Measurements from ENCODE around the gene HACD2. TPM values are rescaled to one million over a fixed set of nuclear protein-coding genes. Genes with fewer than 3 reads are reported as not detected.

Gene HACD2
- polyA plus RNA-seq, 3 donors = 12.9 to 17.1 (median 15.1) TPM

- Histone ChIP-seq H3K4me2 (replicated peaks; ENCODE audit: extremely low read depth, low read length, poor library complexity, severe bottlenecking) (no peak overlapping the region), H3K9me3 (replicated peaks in 1 of 2; ENCODE audit: control insufficient read depth in 1 of 2, insufficient read depth in 1 of 2, low read length in 2 of 2) (no peaks in the 10 kb centered on the region), H3K79me2 (ENCODE audit: insufficient read depth, low read length) (no peaks in the 10 kb centered on the region), H3K36me3 (replicated peaks in 1 of 2; ENCODE audit: control insufficient read depth in 1 of 2, insufficient read depth in 2 of 2, low read length in 2 of 2) (peaks cover 0 to 22% of the 10 kb centered on the region in 2 donors), H2AFZ (ENCODE audit: insufficient read depth, low read depth, low read length, poor library complexity, severe bottlenecking) (no peak overlapping the region), H4K20me1 (ENCODE audit: insufficient read depth, low read length) (no peaks in the 10 kb centered on the region), H3K4me1 (ENCODE audit: control insufficient read depth in 1 of 2, insufficient read depth in 2 of 2, low read length in 2 of 2) (no peaks in the 10 kb centered on the region), H3K27me3 (ENCODE audit: control insufficient read depth in 2 of 2, insufficient read depth in 2 of 2, low read length in 2 of 2) (no peaks in the 10 kb centered on the region), H3K27ac (ENCODE audit: low read depth in 1 of 2, low read length in 2 of 2) (no peak overlapping the region), H3K9ac (ENCODE audit: insufficient read depth, low read length, poor library complexity, severe bottlenecking) (no peak overlapping the region), H3K4me3 (replicated peaks in 1 of 3; ENCODE audit: low read depth in 2 of 3, low read length in 3 of 3) (no peak overlapping the region)
- 94% methylated on average over 2 of the region's 6 CpGs for WGBS (ENCODE audit: insufficient coverage)
- Mint-ChIP-seq H3K27ac (no peak overlapping the region), H3K9me3 (peaks cover 0 to 1% (median 0%) of the 10 kb centered on the region in 7 donors), H3K36me3 (peaks cover 42% of the 10 kb centered on the region in 2 donors), H3K27me3 (ENCODE audit: low read depth in 3 of 3) (peaks cover 0 to 1% (median 0%) of the 10 kb centered on the region in 3 donors), H3K4me1 (no peaks in the 10 kb centered on the region), H3K4me3 (no peak overlapping the region)
- intact Hi-C loops (cut with micrococcal nuclease) = no loop called here
- TF ChIP-seq CTCF (IDR thresholded peaks at IDR 0.05) = no peak
- no peak for DNase-seq
Measured at GRCh38 chr3:123508178-123508577, 76.7 kb downstream of the HACD2 start.

- DNase-seq = no peak
- no peak overlapping the region for H3K4me3 ChIP-seq (replicated peaks in 1 of 3; ENCODE audit: low read depth in 2 of 3, low read length in 3 of 3)
- no peak overlapping the region for H3K27ac Mint-ChIP-seq
- no peak overlapping the region for H3K9ac ChIP-seq (ENCODE audit: insufficient read depth, low read length, poor library complexity, severe bottlenecking)
- H3K36me3 ChIP-seq (replicated peaks in 1 of 2; ENCODE audit: control insufficient read depth in 1 of 2, insufficient read depth in 2 of 2, low read length in 2 of 2) = peaks cover 1 to 32% of the 10 kb centered on the region in 2 donors
- intact Hi-C loops (cut with micrococcal nuclease) = no loop called here
- no peak overlapping the region for H3K4me3 Mint-ChIP-seq
- no peak overlapping the region for H3K4me2 ChIP-seq (replicated peaks; ENCODE audit: extremely low read depth, low read length, poor library complexity, severe bottlenecking)
- no peaks in the 10 kb centered on the region for H3K9me3 ChIP-seq (replicated peaks in 1 of 2; ENCODE audit: control insufficient read depth in 1 of 2, insufficient read depth in 1 of 2, low read length in 2 of 2)
- H3K27me3 ChIP-seq (ENCODE audit: control insufficient read depth in 2 of 2, insufficient read depth in 2 of 2, low read length in 2 of 2) = no peaks in the 10 kb centered on the region
- no peaks in the 10 kb centered on the region for H3K79me2 ChIP-seq (ENCODE audit: insufficient read depth, low read length)
- H3K36me3 Mint-ChIP-seq = peaks cover 28 to 37% of the 10 kb centered on the region in 2 donors
- 100% methylated on average over 2 of the region's 6 CpGs for WGBS (ENCODE audit: insufficient coverage)
- no peaks in the 10 kb centered on the region for H4K20me1 ChIP-seq (ENCODE audit: insufficient read depth, low read length)
- H3K27me3 Mint-ChIP-seq (ENCODE audit: low read depth in 3 of 3) = no peaks in the 10 kb centered on the region
- H3K4me1 Mint-ChIP-seq = no peaks in the 10 kb centered on the region
- no peak overlapping the region for H3K27ac ChIP-seq (ENCODE audit: low read depth in 1 of 2, low read length in 2 of 2)
- H3K9me3 Mint-ChIP-seq = peaks cover 0 to 2% (median 0%) of the 10 kb centered on the region in 7 donors
- H2AFZ ChIP-seq (ENCODE audit: insufficient read depth, low read depth, low read length, poor library complexity, severe bottlenecking) = no peak overlapping the region
- H3K4me1 ChIP-seq (ENCODE audit: control insufficient read depth in 1 of 2, insufficient read depth in 2 of 2, low read length in 2 of 2) = no peaks in the 10 kb centered on the region
- no peak for TF ChIP-seq CTCF (IDR thresholded peaks at IDR 0.05)
Measured at GRCh38 chr3:123505820-123506219, 79.0 kb downstream of the HACD2 start.

Measured in CD14-positive monocyte (primary cell).